GM12892 (cell line): ENCODE results near the gene SLC27A1.
"Not testable (repeated sequence)": the region's sequence is repeated elsewhere in the genome, so short reads cannot be mapped to it uniquely, and the experiment has no call there.

Experiments used
- DNase-seq: peaks from one replicate; pipeline ENCODE4 v3.0.0; 2011; ENCODE audit not compliant: insufficient read length
- FAIRE-seq: peaks from 2 replicates; lab custom pipeline; 2011; peaks lifted over from hg19 to GRCh38; lab: Jason Lieb, UNC
- POLR2A ChIP-seq: IDR thresholded peaks from 2 replicates; pipeline ENCODE4 v1.6.1; 2011; ENCODE audit warnings: low read depth, low read length, control low read depth
- POLR2AphosphoS5 ChIP-seq: IDR thresholded peaks from 2 replicates; pipeline ENCODE4 v1.6.1; 2011; ENCODE audit warnings: low read depth, low read length, control low read depth
- TAF1 ChIP-seq: IDR thresholded peaks from 2 replicates; pipeline ENCODE4 v1.6.1; 2011; ENCODE audit warnings: low read depth, mild to moderate bottlenecking, control low read depth, low read length, borderline replicate concordance

SLC27A1 gene

GRCh38 chr19:17540174-17540573, 69.8 kb downstream of the SLC27A1 start:
- FAIRE-seq: no peak
- no peak for DNase-seq
- TF ChIP-seq TAF1 (no peak), POLR2A (no peak), POLR2AphosphoS5 (no peak)

GRCh38 chr19:17541184-17541759, 70.9 kb downstream of the SLC27A1 start:
- TF ChIP-seq TAF1 (no peak), POLR2A (no peak), POLR2AphosphoS5 (no peak)
- FAIRE-seq (no peak), DNase-seq (no peak)

- TF ChIP-seq TAF1 (no peak), POLR2A (no peak), POLR2AphosphoS5 (no peak)
- FAIRE-seq: no peak
- DNase-seq: no peak
Observed at GRCh38 chr19:17542042-17542441, 71.7 kb downstream of the SLC27A1 start.

DNA sequence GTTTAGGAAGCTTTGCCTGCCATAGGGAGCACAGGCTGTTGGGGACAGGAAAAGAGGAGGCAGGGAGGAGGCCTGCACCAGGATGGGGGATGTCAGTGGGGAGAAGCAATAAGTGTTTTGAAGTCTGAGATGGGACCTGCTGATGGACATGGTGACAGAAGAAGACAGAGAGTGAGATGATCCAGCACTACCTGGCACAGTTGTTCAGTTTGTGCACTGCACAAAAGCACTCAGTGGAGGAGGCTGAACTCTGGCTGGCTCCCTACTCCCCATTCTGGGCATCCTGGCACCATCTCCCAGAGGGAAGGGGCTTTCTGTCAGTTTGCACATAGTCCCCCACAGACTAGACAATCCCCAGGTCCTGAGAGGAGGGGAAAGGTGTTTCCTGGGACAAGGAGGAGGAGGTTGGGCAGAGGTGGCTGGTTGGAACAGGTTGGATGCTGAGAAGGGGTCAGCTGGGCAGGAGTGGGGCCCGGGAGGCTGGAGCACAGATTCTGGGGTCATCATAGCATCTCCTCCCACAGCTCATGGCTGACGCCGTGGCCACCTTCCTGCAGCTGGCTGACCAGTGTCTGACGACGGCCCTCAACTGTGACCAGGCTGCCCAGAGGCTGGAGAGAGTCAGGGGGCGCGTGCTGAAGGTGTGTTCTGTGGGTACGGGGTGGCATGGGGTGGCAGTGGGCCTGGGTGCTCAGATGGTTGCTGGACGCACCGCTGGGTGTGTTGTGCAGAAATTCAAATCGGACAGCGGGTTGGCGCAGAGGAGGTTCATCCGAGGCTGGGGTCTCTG, 72.7 kb downstream of the SLC27A1 start:
- no peak for TF ChIP-seq POLR2A
- DNase-seq: no peak
- no peak for FAIRE-seq

DNA sequence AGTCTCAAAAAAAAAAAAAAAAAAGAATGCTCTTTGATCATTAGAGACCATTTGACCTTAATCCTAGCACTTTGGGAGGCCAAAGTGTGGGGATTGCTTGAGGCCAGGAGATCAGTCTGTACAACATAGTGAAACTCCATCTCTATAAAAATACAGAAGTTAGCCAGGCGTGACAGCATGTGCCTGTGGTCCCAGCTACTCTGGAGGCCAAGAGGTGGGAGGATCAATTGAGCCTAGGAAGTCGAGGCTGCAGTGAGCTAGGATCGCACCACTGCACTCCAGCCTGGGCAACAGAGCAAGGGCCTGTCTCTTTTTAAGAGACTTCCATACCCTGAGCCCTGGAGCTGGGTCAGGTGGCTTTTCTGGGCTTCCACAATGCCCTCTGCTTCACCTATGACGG, 73.7 kb downstream of the SLC27A1 start:
- no peak for TF ChIP-seq POLR2A
- TF ChIP-seq TAF1: no peak
- no peak for TF ChIP-seq POLR2AphosphoS5
- FAIRE-seq: no peak
- no peak for DNase-seq

- FAIRE-seq (no peak), DNase-seq (no peak)
- TF ChIP-seq TAF1 (no peak), POLR2AphosphoS5 (no peak), POLR2A (no peak)
Observed at GRCh38 chr19:17544418-17544817, 74.1 kb downstream of the SLC27A1 start.

GRCh38 chr19:17548145-17548544, 77.8 kb downstream of the SLC27A1 start:
- TF ChIP-seq POLR2A (no peak), POLR2AphosphoS5 (no peak), TAF1 (no peak)
- FAIRE-seq: no peak
- DNase-seq: no peak

- FAIRE-seq (no peak), DNase-seq (no peak)
- TF ChIP-seq POLR2A (no peak), POLR2AphosphoS5 (no peak), TAF1 (no peak)
Observed at GRCh38 chr19:17549085-17549740, 78.9 kb downstream of the SLC27A1 start.

DNA sequence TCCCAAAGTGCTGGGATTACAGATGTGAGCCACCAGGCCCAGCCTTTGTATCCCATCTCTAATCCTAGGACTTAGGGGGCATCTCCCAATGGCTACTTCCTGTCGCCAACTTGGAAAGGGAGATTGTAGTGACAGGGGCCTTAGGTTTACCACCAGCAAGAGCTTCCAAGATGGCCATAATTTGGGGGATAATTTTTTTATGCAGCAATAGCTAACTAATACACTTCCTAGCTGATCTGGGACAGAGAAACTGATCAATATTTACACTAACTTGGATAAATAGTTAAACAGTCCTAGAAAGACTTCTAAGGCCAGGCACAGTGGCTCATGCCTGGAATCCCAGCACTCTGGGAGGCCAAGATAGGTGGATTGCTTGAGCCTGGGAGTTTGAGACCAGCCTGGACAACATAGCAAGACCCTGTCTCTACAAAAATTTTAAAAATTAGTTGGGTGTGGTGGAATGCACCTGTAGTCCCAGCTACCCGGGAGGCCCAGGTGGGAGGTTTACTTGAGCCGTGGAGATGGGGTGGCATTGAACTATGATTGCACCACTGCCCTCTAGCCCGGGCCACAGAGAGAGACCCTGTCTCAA, 79.8 kb downstream of the SLC27A1 start:
- DNase-seq (no peak), FAIRE-seq (no peak)
- no peak for TF ChIP-seq TAF1
- TF ChIP-seq POLR2A: no peak
- TF ChIP-seq POLR2AphosphoS5: no peak

GRCh38 chr19:17552735-17553134, 82.4 kb downstream of the SLC27A1 start:
- DNase-seq, FAIRE-seq: not testable (repeated sequence)

DNA sequence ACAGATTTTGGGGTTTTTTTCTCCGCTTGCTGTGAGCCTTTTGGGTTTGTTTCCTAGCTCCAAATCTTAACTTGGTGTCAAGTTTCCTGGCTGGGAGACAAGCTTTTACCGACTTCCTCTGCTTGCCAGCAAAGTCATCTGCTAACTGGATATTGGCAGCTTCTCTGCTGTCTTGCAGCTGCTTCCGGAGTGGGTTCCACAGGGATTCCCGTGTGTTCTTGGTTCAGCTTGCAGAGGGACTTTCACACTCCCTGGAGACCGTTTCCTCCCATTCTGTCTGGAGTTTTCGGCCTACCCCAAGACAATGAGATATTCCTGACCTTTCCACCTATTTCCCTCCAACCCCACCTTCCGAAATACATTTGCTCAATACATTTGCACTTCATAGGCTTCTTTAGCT, 82.9 kb downstream of the SLC27A1 start:
- DNase-seq (no peak), FAIRE-seq (no peak)

More for the DNA sequence above, 82.9 kb downstream of the SLC27A1 start:
- TF ChIP-seq POLR2A: no peak
- no peak for TF ChIP-seq TAF1
- no peak for TF ChIP-seq POLR2AphosphoS5
